Activated naive CD4-positive, alpha-beta T cell treated with anti-CD3 and anti-CD28 coated beads, Interleukin-2, amount 10 ng/mL, durations not matched to agents 7 days and 5 days (primary cell): ENCODE data around the gene IL12RB1.

Experiments
- CTCF ChIA-PET: fragments of 350-600 bp; sonication (Branson Sonifier 250); formaldehyde crosslinking; loops from one replicate; lab custom pipeline; 2021; ENCODE audit warnings: antibody characterized with exemption; lab: Charles Lee
- DNase-seq: peaks from one replicate; pipeline ENCODE4 v3.0.0-alpha.2; 2020
- H3K27ac Mint-ChIP-seq: one replicate; pipeline ENCODE4 v1.8.0; 2021; ENCODE audit warnings: mild to moderate bottlenecking, moderate library complexity, mixed read lengths
- H3K27me3 Mint-ChIP-seq: one replicate; pipeline ENCODE4 v1.8.0; 2021; ENCODE audit warnings: mild to moderate bottlenecking, mixed read lengths
- H3K36me3 Mint-ChIP-seq: one replicate; pipeline ENCODE4 v1.8.0; 2021; ENCODE audit warnings: mixed read lengths
- H3K4me1 Mint-ChIP-seq: one replicate; pipeline ENCODE4 v1.8.0; 2021; ENCODE audit warnings: mixed read lengths
- H3K4me3 Mint-ChIP-seq: one replicate; pipeline ENCODE4 v1.8.0; 2021; ENCODE audit warnings: mild to moderate bottlenecking, moderate library complexity, mixed read lengths
- H3K9me3 Mint-ChIP-seq: one replicate; pipeline ENCODE4 v1.8.0; 2021; ENCODE audit warnings: mixed read lengths

Gene IL12RB1

GRCh38 chr19:18014197-18014596, 72.5 kb downstream of the IL12RB1 start:
- Mint-ChIP-seq H3K9me3 (no peaks in the 10 kb centered on the region), H3K27ac (peak overlapping the region; percentile 98), H3K36me3 (peaks cover 46% of the 10 kb centered on the region), H3K27me3 (no peaks in the 10 kb centered on the region), H3K4me1 (peaks cover 75% of the 10 kb centered on the region), H3K4me3 (peak overlapping the region; percentile 57)
- DNase-seq = peak; percentile 80
- CTCF ChIA-PET = interaction anchor here (1.3 to 1.6 kb wide), 4 partner anchors 8 to 43 kb away, joined by 3 read pairs; no protein-coding TSS in a partner anchor

GRCh38 chr19:18013210-18014111, 73.3 kb downstream of the IL12RB1 start:
- H3K9me3 Mint-ChIP-seq = no peaks in the 10 kb centered on the region
- H3K27me3 Mint-ChIP-seq = no peaks in the 10 kb centered on the region
- peaks cover 53% of the 10 kb centered on the region for H3K36me3 Mint-ChIP-seq
- DNase-seq = no peak
- peak overlapping the region; percentile 98 for H3K27ac Mint-ChIP-seq
- H3K4me1 Mint-ChIP-seq = peaks cover 79% of the 10 kb centered on the region
- H3K4me3 Mint-ChIP-seq = peak overlapping the region; percentile 57
- CTCF ChIA-PET = interaction anchor here (1.4 to 1.9 kb wide), 4 partner anchors 8 to 46 kb away, joined by 3 to 8 read pairs (median 3); no protein-coding TSS in a partner anchor

DNA sequence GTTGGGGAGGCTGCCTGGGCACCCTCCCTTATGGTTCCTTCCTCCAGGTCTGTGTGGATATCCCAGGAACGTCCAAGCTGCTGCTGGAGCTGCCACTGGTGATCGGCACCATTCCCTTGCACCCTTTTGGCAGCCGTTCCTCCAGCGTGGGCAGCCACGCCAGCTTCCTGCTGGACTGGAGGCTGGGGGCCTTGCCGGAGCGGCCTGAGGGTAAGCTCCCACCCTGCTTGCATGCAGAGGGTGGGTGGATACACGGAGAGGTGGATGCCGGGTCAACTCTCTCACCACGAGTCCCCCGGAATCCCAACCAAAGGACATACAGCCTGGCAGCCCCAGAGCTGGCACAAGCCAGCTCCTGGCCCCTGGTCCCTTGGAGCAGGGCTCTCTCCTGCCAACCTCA, 76.6 kb downstream of the IL12RB1 start:
- Mint-ChIP-seq H3K9me3 (peaks cover 2% of the 10 kb centered on the region), H3K27ac (peak overlapping the region; percentile 33), H3K4me3 (no peak overlapping the region), H3K4me1 (peaks cover 68% of the 10 kb centered on the region), H3K27me3 (peaks cover 3% of the 10 kb centered on the region), H3K36me3 (peaks cover 51% of the 10 kb centered on the region)
- no peak for DNase-seq
- CTCF ChIA-PET = interaction anchor here (0.9 to 5.5 kb wide), 5 partner anchors 13 to 158 kb away, joined by 3 to 58 read pairs (median 4); no protein-coding TSS in a partner anchor

- peaks cover 48% of the 10 kb centered on the region for H3K36me3 Mint-ChIP-seq
- H3K27ac Mint-ChIP-seq = peak overlapping the region; percentile 58
- DNase-seq = no peak
- H3K9me3 Mint-ChIP-seq = peaks cover 2% of the 10 kb centered on the region
- peaks cover 3% of the 10 kb centered on the region for H3K27me3 Mint-ChIP-seq
- CTCF ChIA-PET = interaction anchor here (1.4 to 5.5 kb wide), 3 partner anchors 47 to 51 kb away, joined by 4 to 58 read pairs (median 4); no protein-coding TSS in a partner anchor
- H3K4me1 Mint-ChIP-seq = peaks cover 62% of the 10 kb centered on the region
- H3K4me3 Mint-ChIP-seq = peak overlapping the region; percentile 83
Observed at GRCh38 chr19:18009412-18010066, 77.2 kb downstream of the IL12RB1 start.
